K562 (cell line): ENCODE results near the gene CARM1. TPM values are rescaled to one million over a fixed set of nuclear protein-coding genes. Genes with fewer than 3 reads are reported as not detected.

Source experiments
- BCOR ChIP-seq: fragments of 450-650 bp; IDR thresholded peaks from 2 replicates; pipeline ENCODE4 v1.6.1; 2016
- CREB5 ChIP-seq: fragments of 250-450 bp; sonication (Bioruptor Pico); IDR thresholded peaks from 2 replicates; pipeline ENCODE4 v1.5.0; 2020; ENCODE audit warnings: mild to moderate bottlenecking
- KDM4B ChIP-seq, 2 experiments: fragments of 450-650 bp in 1 of 2; sonication (generic) in 1 of 2; IDR thresholded peaks; 2 replicates each; pipeline ENCODE4 v1.6.1; 2016 to 2017; ENCODE audit warnings: borderline replicate concordance in 2 of 2, antibody characterized with exemption in 1 of 2, low read depth in 1 of 2, mild to moderate bottlenecking in 1 of 2
- MAZ ChIP-seq, 2 experiments: fragments of 450-650 bp in 1 of 2; sonication (generic) in 1 of 2; formaldehyde crosslinking; IDR thresholded peaks in 1 of 2; conservative IDR thresholded peaks in 1 of 2; 2 replicates each; pipeline versions ENCODE4 v1.4.0 to v1.5.0; 2020; ENCODE audit warnings: mild to moderate bottlenecking in 1 of 2, missing genetic modification reagents in 1 of 2
- THRAP3 ChIP-seq: fragments of 450-650 bp; IDR thresholded peaks from 2 replicates; pipeline ENCODE4 v1.6.1; 2016; ENCODE audit warnings: mild to moderate bottlenecking, inconsistent platforms, borderline replicate concordance
- ZC3H4 ChIP-seq: sonication (generic); formaldehyde crosslinking; IDR thresholded peaks from 2 replicates; pipeline ENCODE4 v1.9.0; 2021; ENCODE audit warnings: missing genetic modification reagents, borderline replicate concordance
- ZNF551 ChIP-seq: fragments of 250-450 bp; sonication (Bioruptor Pico); IDR thresholded peaks from 2 replicates; pipeline ENCODE4 v1.5.0; 2021; ENCODE audit warnings: mild to moderate bottlenecking, moderate library complexity
- polyA plus RNA-seq, 8 experiments: library from polyadenylated mRNA; depleted of rRNA in 4 of 8; stranded (reverse) in 5 of 8; unstranded in 3 of 8; fragments of >200 nt; fragmentation: Nextera tagmentation in 2 of 8; fragmentation: Illumina TruSeq in 1 of 8; extraction: Ambion mirVana in 2 of 8; extraction: Trizol in 1 of 8; gene quantifications; 2 replicates each; pipeline versions ENCODE4 v1.2.1 to v1.2.3, GENCODE V29; 2011 to 2014; ENCODE audit warnings: inconsistent platforms in 1 of 8, missing spikeins in 1 of 8
- total RNA-seq, 7 experiments: library from RNA; depleted of rRNA in 6 of 7; stranded (reverse); fragments of >200 nt in 6 of 7; fragmentation: Illumina TruSeq in 2 of 7; extraction: Trizol in 2 of 7; gene quantifications; 2 replicates each; pipeline versions ENCODE4 v1.2.1 to v1.2.3, GENCODE V29; 2011 to 2021; ENCODE audit warnings: low replicate concordance in 1 of 7
- TF ChIP-seq, protein P1 (sequence below), 2 experiments: fragments of 450-650 bp in 1 of 2; sonication (generic) in 1 of 2; formaldehyde crosslinking in 1 of 2; IDR thresholded peaks; 2 replicates each; pipeline versions ENCODE4 v1.7.1 to v1.9.0; 2016 to 2022; ENCODE audit warnings: inconsistent platforms in 1 of 2, mild to moderate bottlenecking in 1 of 2, missing genetic modification reagents in 1 of 2
- TF ChIP-seq, protein P2 (sequence below): sonication (generic); formaldehyde crosslinking; IDR thresholded peaks from 2 replicates; pipeline ENCODE4 v1.8.0; 2023; ENCODE audit warnings: missing genetic modification reagents, mild to moderate bottlenecking, borderline replicate concordance

The CARM1 gene
- total and polyA plus RNA-seq, 9 of the 15 experiments (the other 6 are each of a cell fraction or from before 2014, with no cell fraction given) = 0.36 to 86.0 (median 29.7) TPM

GRCh38 chr19:10960314-10961072 is 89.1 kb downstream of the CARM1 start, which contains the start of gene SMARCA4 (continued):
- TF ChIP-seq, protein P1, sequence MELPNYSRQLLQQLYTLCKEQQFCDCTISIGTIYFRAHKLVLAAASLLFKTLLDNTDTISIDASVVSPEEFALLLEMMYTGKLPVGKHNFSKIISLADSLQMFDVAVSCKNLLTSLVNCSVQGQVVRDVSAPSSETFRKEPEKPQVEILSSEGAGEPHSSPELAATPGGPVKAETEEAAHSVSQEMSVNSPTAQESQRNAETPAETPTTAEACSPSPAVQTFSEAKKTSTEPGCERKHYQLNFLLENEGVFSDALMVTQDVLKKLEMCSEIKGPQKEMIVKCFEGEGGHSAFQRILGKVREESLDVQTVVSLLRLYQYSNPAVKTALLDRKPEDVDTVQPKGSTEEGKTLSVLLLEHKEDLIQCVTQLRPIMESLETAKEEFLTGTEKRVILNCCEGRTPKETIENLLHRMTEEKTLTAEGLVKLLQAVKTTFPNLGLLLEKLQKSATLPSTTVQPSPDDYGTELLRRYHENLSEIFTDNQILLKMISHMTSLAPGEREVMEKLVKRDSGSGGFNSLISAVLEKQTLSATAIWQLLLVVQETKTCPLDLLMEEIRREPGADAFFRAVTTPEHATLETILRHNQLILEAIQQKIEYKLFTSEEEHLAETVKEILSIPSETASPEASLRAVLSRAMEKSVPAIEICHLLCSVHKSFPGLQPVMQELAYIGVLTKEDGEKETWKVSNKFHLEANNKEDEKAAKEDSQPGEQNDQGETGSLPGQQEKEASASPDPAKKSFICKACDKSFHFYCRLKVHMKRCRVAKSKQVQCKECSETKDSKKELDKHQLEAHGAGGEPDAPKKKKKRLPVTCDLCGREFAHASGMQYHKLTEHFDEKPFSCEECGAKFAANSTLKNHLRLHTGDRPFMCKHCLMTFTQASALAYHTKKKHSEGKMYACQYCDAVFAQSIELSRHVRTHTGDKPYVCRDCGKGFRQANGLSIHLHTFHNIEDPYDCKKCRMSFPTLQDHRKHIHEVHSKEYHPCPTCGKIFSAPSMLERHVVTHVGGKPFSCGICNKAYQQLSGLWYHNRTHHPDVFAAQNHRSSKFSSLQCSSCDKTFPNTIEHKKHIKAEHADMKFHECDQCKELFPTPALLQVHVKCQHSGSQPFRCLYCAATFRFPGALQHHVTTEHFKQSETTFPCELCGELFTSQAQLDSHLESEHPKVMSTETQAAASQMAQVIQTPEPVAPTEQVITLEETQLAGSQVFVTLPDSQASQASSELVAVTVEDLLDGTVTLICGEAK (IDR thresholded peaks at IDR 0.05) = no peak
- TF ChIP-seq, protein P1 (CRISPR knock-in tag; IDR thresholded peaks at IDR 0.05) = no peak
- TF ChIP-seq ZC3H4 (CRISPR knock-in tag) = no peak
- no peak for TF ChIP-seq KDM4B (IDR thresholded peaks at IDR 0.05; ENCODE audit: borderline replicate concordance in 2 of 2, low read depth in 1 of 2)
- TF ChIP-seq CREB5 (CRISPR knock-in tag) = no peak
- TF ChIP-seq MAZ (CRISPR knock-in tag; conservative IDR thresholded peaks at IDR 0.05 in 1 of 2, IDR thresholded peaks at IDR 0.05 in 1 of 2) = peak in 1 of 2 experiments; percentile 45; a peak in 2 of 4 replicates
- TF ChIP-seq ZNF551 (CRISPR knock-in tag) = no peak
- TF ChIP-seq BCOR = no peak
- no peak for TF ChIP-seq THRAP3
- TF ChIP-seq, protein P2, sequence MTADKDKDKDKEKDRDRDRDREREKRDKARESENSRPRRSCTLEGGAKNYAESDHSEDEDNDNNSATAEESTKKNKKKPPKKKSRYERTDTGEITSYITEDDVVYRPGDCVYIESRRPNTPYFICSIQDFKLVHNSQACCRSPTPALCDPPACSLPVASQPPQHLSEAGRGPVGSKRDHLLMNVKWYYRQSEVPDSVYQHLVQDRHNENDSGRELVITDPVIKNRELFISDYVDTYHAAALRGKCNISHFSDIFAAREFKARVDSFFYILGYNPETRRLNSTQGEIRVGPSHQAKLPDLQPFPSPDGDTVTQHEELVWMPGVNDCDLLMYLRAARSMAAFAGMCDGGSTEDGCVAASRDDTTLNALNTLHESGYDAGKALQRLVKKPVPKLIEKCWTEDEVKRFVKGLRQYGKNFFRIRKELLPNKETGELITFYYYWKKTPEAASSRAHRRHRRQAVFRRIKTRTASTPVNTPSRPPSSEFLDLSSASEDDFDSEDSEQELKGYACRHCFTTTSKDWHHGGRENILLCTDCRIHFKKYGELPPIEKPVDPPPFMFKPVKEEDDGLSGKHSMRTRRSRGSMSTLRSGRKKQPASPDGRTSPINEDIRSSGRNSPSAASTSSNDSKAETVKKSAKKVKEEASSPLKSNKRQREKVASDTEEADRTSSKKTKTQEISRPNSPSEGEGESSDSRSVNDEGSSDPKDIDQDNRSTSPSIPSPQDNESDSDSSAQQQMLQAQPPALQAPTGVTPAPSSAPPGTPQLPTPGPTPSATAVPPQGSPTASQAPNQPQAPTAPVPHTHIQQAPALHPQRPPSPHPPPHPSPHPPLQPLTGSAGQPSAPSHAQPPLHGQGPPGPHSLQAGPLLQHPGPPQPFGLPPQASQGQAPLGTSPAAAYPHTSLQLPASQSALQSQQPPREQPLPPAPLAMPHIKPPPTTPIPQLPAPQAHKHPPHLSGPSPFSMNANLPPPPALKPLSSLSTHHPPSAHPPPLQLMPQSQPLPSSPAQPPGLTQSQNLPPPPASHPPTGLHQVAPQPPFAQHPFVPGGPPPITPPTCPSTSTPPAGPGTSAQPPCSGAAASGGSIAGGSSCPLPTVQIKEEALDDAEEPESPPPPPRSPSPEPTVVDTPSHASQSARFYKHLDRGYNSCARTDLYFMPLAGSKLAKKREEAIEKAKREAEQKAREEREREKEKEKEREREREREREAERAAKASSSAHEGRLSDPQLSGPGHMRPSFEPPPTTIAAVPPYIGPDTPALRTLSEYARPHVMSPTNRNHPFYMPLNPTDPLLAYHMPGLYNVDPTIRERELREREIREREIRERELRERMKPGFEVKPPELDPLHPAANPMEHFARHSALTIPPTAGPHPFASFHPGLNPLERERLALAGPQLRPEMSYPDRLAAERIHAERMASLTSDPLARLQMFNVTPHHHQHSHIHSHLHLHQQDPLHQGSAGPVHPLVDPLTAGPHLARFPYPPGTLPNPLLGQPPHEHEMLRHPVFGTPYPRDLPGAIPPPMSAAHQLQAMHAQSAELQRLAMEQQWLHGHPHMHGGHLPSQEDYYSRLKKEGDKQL = no peak
